Keratinocyte (primary cell): ENCODE data around the gene ARFIP1. TPM values are rescaled to one million over a fixed set of nuclear protein-coding genes. Genes with fewer than 3 reads are reported as not detected.

Experiments used
- DNase-seq: peaks from one replicate; pipeline ENCODE4 v3.0.0-alpha.2; 2011; ENCODE audit warnings: low read depth, missing footprints, low spot score
- FAIRE-seq: peaks from 2 replicates; lab custom pipeline; 2011; peaks lifted over from hg19 to GRCh38; lab: Jason Lieb, UNC
- H2AFZ ChIP-seq: 2 replicates; pipeline ENCODE4 v1.6.0; 2012; ENCODE audit warnings: low read length, control low read depth, inconsistent platforms; ENCODE audit not compliant: control insufficient read depth
- H3K27ac ChIP-seq: 2 replicates; pipeline ENCODE4 v1.5.1; 2011; ENCODE audit warnings: low read length; ENCODE audit not compliant: control insufficient read depth, insufficient read depth
- H3K27me3 ChIP-seq: 3 replicates; pipeline ENCODE4 v1.6.0; 2011; ENCODE audit warnings: low read length; ENCODE audit not compliant: control insufficient read depth, insufficient read depth; ENCODE audit errors: extremely low read depth
- H3K36me3 ChIP-seq, 2 experiments: 2 replicates in 1 of 2; 3 replicates in 1 of 2; pipeline ENCODE4 v1.5.1; 2011; ENCODE audit warnings: low read length in 2 of 2, mild to moderate bottlenecking in 1 of 2; ENCODE audit not compliant: control insufficient read depth in 2 of 2, insufficient read depth in 2 of 2; ENCODE audit errors: extremely low read depth in 1 of 2
- H3K4me1 ChIP-seq: 3 replicates; pipeline ENCODE4 v1.5.1; 2011; ENCODE audit warnings: low read length; ENCODE audit not compliant: control insufficient read depth, insufficient read depth; ENCODE audit errors: extremely low read depth
- H3K4me2 ChIP-seq: 3 replicates; pipeline ENCODE4 v1.6.0; 2011; ENCODE audit warnings: low read depth, low read length; ENCODE audit not compliant: control insufficient read depth, insufficient read depth; ENCODE audit errors: extremely low read depth
- H3K4me3 ChIP-seq, 3 experiments: fragments of 200-600 bp in 1 of 3; sonication (generic) in 1 of 3; 2 replicates in 2 of 3; 3 replicates in 1 of 3; pipeline ENCODE4 v1.5.1; 2011 to 2016; ENCODE audit warnings: low read length in 3 of 3, mild to moderate bottlenecking in 3 of 3, control low read depth in 2 of 3, inconsistent platforms in 1 of 3, low read depth in 1 of 3, mixed read lengths in 1 of 3, mixed run types in 1 of 3, moderate library complexity in 1 of 3; ENCODE audit not compliant: control insufficient read depth in 2 of 3, insufficient read depth in 2 of 3; ENCODE audit errors: extremely low read depth in 1 of 3
- H3K79me2 ChIP-seq: 2 replicates; pipeline ENCODE4 v1.6.0; 2012; ENCODE audit warnings: low read length; ENCODE audit not compliant: control insufficient read depth, insufficient read depth
- H3K9ac ChIP-seq: 3 replicates; pipeline ENCODE4 v1.6.0; 2011; ENCODE audit warnings: low read length; ENCODE audit not compliant: control insufficient read depth, insufficient read depth; ENCODE audit errors: extremely low read depth
- H3K9me1 ChIP-seq: 3 replicates; pipeline ENCODE4 v1.6.0; 2011; ENCODE audit warnings: low read length; ENCODE audit not compliant: control insufficient read depth, insufficient read depth; ENCODE audit errors: extremely low read depth
- H3K9me3 ChIP-seq: 2 replicates; pipeline ENCODE4 v1.5.1; 2012; ENCODE audit warnings: low read depth, low read length; ENCODE audit not compliant: control insufficient read depth
- H4K20me1 ChIP-seq: 3 replicates; pipeline ENCODE4 v1.6.0; 2011; ENCODE audit warnings: low read length; ENCODE audit not compliant: control insufficient read depth, insufficient read depth; ENCODE audit errors: extremely low read depth
- CTCF ChIP-seq, 3 experiments: IDR thresholded peaks in 1 of 3; conservative IDR thresholded peaks in 1 of 3; optimal IDR thresholded peaks in 1 of 3; 2 replicates in 2 of 3; 3 replicates in 1 of 3; pipeline versions ENCODE3 to v1.5.1; 2011; ENCODE audit warnings: low read length in 3 of 3, mild to moderate bottlenecking in 3 of 3, moderate library complexity in 2 of 3, control low read depth in 1 of 3, inconsistent platforms in 1 of 3; ENCODE audit not compliant: insufficient read depth in 2 of 3; ENCODE audit errors: extremely low read depth in 1 of 3
- EZH2 ChIP-seq: IDR thresholded peaks from one replicate; pipeline ENCODE4 v1.6.1; 2012; ENCODE audit warnings: inconsistent platforms, mild to moderate bottlenecking, low read length, moderate library complexity
- dilution Hi-C: fragments of 300-500 bp; cut with MboI; formaldehyde crosslinking; loops from one replicate; pipeline ENCODE4 v1.7.0; 2020; ENCODE audit warnings: low sequenced_read_pairs; ENCODE audit not compliant: extremely low pct_ligation_motif_present
- polyA plus RNA-seq, 5 experiments: library from polyadenylated mRNA; depleted of rRNA in 3 of 5; stranded (reverse) in 3 of 5; stranded (forward) in 1 of 5; unstranded in 1 of 5; fragments of >200 nt; gene quantifications; 1 replicate in 1 of 5; 2 replicates in 3 of 5; 3 replicates in 1 of 5; pipeline versions ENCODE4 v1.2.1 to v1.2.3, GENCODE V29; 2011 to 2012; ENCODE audit warnings: missing spikeins in 2 of 5, low read depth in 1 of 5, low replicate concordance in 1 of 5

The ARFIP1 gene
- polyA plus RNA-seq, 1 donor (not counting 4 experiments of a cell fraction or from before 2014, with no cell fraction given) = 44.4 TPM

- dilution Hi-C loops = no loop called here
Observed at GRCh38 chr4:152771741-152772533, 7.8 kb upstream of the ARFIP1 start.

GRCh38 chr4:152773339-152773738 is 6.4 kb upstream of the ARFIP1 start:
- Histone ChIP-seq H4K20me1 (no peaks in the 10 kb centered on the region), H3K79me2 (no peaks in the 10 kb centered on the region), H3K9ac (no peak overlapping the region), H3K9me1 (no peaks in the 10 kb centered on the region), H3K9me3 (no peaks in the 10 kb centered on the region), H3K4me2 (no peak overlapping the region), H3K27me3 (no peaks in the 10 kb centered on the region), H2AFZ (no peak overlapping the region), H3K36me3 (no peaks in the 10 kb centered on the region), H3K4me1 (no peaks in the 10 kb centered on the region), H3K27ac (no peak overlapping the region), H3K4me3 (no peak overlapping the region)
- TF ChIP-seq CTCF (optimal IDR thresholded peaks at IDR 0.05 in 1 of 3, IDR thresholded peaks at IDR 0.05 in 1 of 3, conservative IDR thresholded peaks at IDR 0.05 in 1 of 3; ENCODE audit: extremely low read depth in 1 of 3, insufficient read depth in 2 of 3, low read length in 3 of 3) = no peak
- TF ChIP-seq EZH2 = no peak
- no peak for FAIRE-seq
- dilution Hi-C loops = no loop called here
- no peak for DNase-seq

More at GRCh38 chr4:152771741-152772533, 7.8 kb upstream of the ARFIP1 start:
- DNase-seq = no peak
- Histone ChIP-seq H3K36me3 (no peaks in the 10 kb centered on the region), H3K4me1 (no peaks in the 10 kb centered on the region), H2AFZ (no peak overlapping the region), H3K9me3 (no peaks in the 10 kb centered on the region), H3K27ac (no peak overlapping the region), H3K9me1 (no peaks in the 10 kb centered on the region), H3K27me3 (no peaks in the 10 kb centered on the region), H3K4me2 (no peak overlapping the region), H4K20me1 (no peaks in the 10 kb centered on the region), H3K9ac (no peak overlapping the region), H3K79me2 (no peaks in the 10 kb centered on the region), H3K4me3 (no peak overlapping the region)
- FAIRE-seq = no peak
- TF ChIP-seq CTCF (optimal IDR thresholded peaks at IDR 0.05 in 1 of 3, IDR thresholded peaks at IDR 0.05 in 1 of 3, conservative IDR thresholded peaks at IDR 0.05 in 1 of 3; ENCODE audit: extremely low read depth in 1 of 3, insufficient read depth in 2 of 3, low read length in 3 of 3) = no peak
- TF ChIP-seq EZH2 = no peak
